GM19238 (cell line): ENCODE data around the gene SPNS3.

Experiments
- DNase-seq: peaks from one replicate; pipeline ENCODE4 v3.0.0; 2011; ENCODE audit warnings: low spot score; ENCODE audit not compliant: insufficient read length

Gene SPNS3

GRCh38 chr17:4426499-4427208 is 7.1 kb upstream of the SPNS3 start:
- DNase-seq: no peak

- DNase-seq: no peak
Observed at GRCh38 chr17:4427505-4427904, 6.2 kb upstream of the SPNS3 start.

GRCh38 chr17:4436381-4436780 is 2.6 kb downstream of the SPNS3 start:
- DNase-seq: no peak

GRCh38 chr17:4436846-4437245 is 3.1 kb downstream of the SPNS3 start:
- DNase-seq: no peak

GRCh38 chr17:4438162-4438944 is 4.6 kb downstream of the SPNS3 start:
- DNase-seq: no peak

- no peak for DNase-seq
Observed at GRCh38 chr17:4440021-4440420, 6.3 kb downstream of the SPNS3 start.

- no peak for DNase-seq
Observed at GRCh38 chr17:4440690-4441686, 7.2 kb downstream of the SPNS3 start.

GRCh38 chr17:4442582-4442981 is 8.8 kb downstream of the SPNS3 start:
- no peak for DNase-seq

- no peak for DNase-seq
Observed at GRCh38 chr17:4443476-4443875, 9.7 kb downstream of the SPNS3 start.

GRCh38 chr17:4444782-4445473 is 11.2 kb downstream of the SPNS3 start:
- no peak for DNase-seq

- DNase-seq: no peak
Observed at GRCh38 chr17:4445731-4446130, 12.0 kb downstream of the SPNS3 start.

- DNase-seq: no peak
Observed at GRCh38 chr17:4446326-4447071, 12.8 kb downstream of the SPNS3 start.

GRCh38 chr17:4448197-4448980 is 14.6 kb downstream of the SPNS3 start:
- no peak for DNase-seq

GRCh38 chr17:4449736-4450135 is 16.0 kb downstream of the SPNS3 start:
- no peak for DNase-seq

GRCh38 chr17:4450710-4451316 is 17.1 kb downstream of the SPNS3 start:
- DNase-seq: no peak

- no peak for DNase-seq
Observed at GRCh38 chr17:4453812-4454591, 20.3 kb downstream of the SPNS3 start.

GRCh38 chr17:4460661-4461060 is 26.9 kb downstream of the SPNS3 start:
- DNase-seq: no peak

GRCh38 chr17:4463818-4464476 is 30.2 kb downstream of the SPNS3 start:
- DNase-seq: no peak
